ENCODE measurements around the gene RPL35.
A peak's percentile ranks its signal among the peaks of the same experiment; 100 is the strongest.

Gene RPL35

DNA sequence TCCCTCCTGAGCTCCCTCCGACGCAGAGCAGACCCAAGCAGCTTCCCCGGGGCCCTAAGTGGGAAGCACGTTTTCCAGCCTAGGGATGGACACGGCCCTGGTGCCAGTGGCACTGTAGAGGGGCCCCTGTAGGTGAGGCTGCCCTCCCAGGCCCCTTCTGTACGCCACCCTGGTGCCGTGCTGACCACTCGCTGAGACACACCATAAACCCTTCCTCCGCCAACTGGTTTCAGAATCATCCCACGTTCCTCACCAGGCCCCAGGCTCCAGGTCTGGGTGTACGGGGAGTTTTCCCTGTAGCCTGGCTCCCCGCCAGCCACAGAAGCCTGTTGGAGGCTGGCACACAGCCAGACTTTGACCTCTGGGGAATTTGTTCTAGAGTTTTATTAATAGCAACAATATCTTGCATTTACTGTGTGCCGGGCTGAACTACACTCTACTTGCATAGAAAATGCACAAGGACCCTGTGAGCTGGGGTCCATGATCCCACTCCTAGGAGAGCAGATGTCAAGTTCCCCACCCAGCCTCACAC, 26.7 kb downstream of the RPL35 start:
- no peaks in the 10 kb centered on the region for H3K36me3 ChIP-seq
- H3K4me3 ChIP-seq: no peak overlapping the region
- H3K27ac ChIP-seq: peak overlapping the region; percentile 21 to 26
- peaks cover 0 to 4% of the 10 kb centered on the region in 2 donors for H3K27me3 ChIP-seq
- DNase-seq: peak in 1 of 2 donors; percentile 80
- H3K4me1 ChIP-seq: peaks cover 0 to 38% (median 18%) of the 10 kb centered on the region in 4 donors
- H3K9me3 ChIP-seq: no peaks in the 10 kb centered on the region
- intact Hi-C loops (cut with DNase I; ENCODE audit: low total_unique reads): no loop called here
- TF ChIP-seq, protein P1, sequence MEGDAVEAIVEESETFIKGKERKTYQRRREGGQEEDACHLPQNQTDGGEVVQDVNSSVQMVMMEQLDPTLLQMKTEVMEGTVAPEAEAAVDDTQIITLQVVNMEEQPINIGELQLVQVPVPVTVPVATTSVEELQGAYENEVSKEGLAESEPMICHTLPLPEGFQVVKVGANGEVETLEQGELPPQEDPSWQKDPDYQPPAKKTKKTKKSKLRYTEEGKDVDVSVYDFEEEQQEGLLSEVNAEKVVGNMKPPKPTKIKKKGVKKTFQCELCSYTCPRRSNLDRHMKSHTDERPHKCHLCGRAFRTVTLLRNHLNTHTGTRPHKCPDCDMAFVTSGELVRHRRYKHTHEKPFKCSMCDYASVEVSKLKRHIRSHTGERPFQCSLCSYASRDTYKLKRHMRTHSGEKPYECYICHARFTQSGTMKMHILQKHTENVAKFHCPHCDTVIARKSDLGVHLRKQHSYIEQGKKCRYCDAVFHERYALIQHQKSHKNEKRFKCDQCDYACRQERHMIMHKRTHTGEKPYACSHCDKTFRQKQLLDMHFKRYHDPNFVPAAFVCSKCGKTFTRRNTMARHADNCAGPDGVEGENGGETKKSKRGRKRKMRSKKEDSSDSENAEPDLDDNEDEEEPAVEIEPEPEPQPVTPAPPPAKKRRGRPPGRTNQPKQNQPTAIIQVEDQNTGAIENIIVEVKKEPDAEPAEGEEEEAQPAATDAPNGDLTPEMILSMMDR (IDR thresholded peaks at IDR 0.05): no peak

DNA sequence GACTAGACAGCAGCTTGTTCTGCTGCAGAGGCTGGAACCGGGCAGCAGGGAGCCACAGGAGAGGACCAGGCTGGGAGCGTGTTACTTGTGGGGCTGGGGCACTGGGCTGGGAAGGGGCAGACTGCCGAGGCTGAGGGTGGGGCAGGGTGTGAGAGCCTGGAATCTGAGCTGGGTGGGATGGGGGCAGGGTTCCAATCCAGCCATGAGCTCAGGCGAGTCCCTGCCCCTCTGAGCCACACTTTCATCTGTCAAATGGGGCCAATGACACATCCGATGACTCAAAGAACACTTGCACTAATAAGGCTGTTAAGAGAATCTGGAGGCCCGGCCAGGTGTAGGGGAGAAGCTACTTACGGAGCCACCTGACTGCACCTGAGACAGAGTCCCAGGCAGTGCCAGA, 27.2 kb downstream of the RPL35 start:
- H3K27ac ChIP-seq: peak overlapping the region; percentile 21 to 26
- intact Hi-C loops (cut with DNase I; ENCODE audit: low total_unique reads): no loop called here

DNA sequence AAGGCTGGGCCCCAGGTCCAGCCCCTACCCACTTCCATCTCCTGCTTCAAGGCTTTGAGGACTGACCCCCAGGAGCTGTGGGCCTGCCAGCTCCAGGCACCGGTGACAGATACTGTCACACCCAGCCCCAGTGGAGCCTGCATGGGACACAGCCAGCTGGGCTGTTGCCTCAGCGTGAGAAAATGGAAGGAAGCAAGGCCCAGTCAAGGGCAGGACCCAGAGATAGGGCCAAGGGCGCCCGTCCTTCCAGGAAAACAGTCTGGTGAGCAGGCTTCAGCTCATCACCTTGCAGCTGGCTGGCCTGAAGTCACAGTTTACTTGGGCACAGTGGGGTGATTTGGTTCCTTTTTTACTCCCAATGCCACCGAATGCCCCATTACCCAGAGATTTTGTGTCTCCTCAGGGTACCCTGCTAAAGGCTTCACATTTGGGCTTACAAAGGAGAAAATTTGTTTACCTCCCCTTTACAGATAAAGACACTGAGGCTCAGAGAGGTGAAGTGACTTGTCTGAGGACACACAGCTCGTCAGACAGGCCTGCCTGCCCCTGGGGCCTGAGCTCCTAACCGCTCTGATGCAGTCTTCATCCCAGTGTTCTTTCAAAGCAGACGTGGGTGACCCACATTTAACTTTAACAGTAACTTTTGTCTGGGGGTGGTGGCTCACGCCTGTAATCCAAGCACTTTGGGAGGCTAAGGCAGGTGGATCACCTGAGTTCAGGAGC, 30.0 kb downstream of the RPL35 start:
- no peak for DNase-seq
- intact Hi-C loops (cut with DNase I; ENCODE audit: low total_unique reads): no loop called here
- Histone ChIP-seq H3K4me3 (no peak overlapping the region), H3K36me3 (no peaks in the 10 kb centered on the region), H3K27me3 (no peaks in the 10 kb centered on the region), H3K27ac (peak overlapping the region in 1 of 2 donors; percentile 60), H3K4me1 (peaks cover 0 to 38% (median 18%) of the 10 kb centered on the region in 4 donors), H3K9me3 (no peaks in the 10 kb centered on the region)
- TF ChIP-seq, protein P1 (IDR thresholded peaks at IDR 0.05): no peak

More for the DNA sequence above, 27.2 kb downstream of the RPL35 start:
- Histone ChIP-seq H3K9me3 (no peaks in the 10 kb centered on the region), H3K4me3 (no peak overlapping the region), H3K36me3 (no peaks in the 10 kb centered on the region), H3K27me3 (peaks cover 0 to 1% of the 10 kb centered on the region in 2 donors), H3K4me1 (peaks cover 0 to 38% (median 18%) of the 10 kb centered on the region in 4 donors)
- TF ChIP-seq, protein P1 (IDR thresholded peaks at IDR 0.05): no peak
- no peak for DNase-seq

DNA sequence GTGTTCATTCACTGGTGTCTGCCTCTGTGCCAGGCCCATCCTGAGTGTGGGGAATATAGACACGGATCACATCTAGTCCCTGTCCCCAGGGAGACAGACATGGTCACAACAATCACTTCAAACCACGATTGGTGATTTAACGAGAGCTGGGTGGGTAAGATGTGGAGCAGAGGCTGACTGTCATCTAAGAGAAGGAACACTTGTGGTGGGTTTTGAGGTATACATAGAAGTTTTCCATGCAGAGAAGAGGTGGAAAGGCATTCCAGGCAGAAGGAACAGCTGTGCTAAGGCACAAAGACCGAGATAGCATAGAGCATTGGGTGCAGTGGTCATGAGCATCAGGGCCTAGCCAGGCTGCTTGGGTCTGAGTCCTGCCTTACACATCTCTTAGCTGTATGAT, 31.2 kb downstream of the RPL35 start:
- Histone ChIP-seq H3K36me3 (no peaks in the 10 kb centered on the region), H3K9me3 (no peaks in the 10 kb centered on the region), H3K27ac (no peak overlapping the region), H3K27me3 (no peaks in the 10 kb centered on the region), H3K4me3 (no peak overlapping the region), H3K4me1 (peaks cover 0 to 32% (median 18%) of the 10 kb centered on the region in 4 donors)
- no peak for DNase-seq
- intact Hi-C loops (cut with DNase I; ENCODE audit: low total_unique reads): no loop called here
- TF ChIP-seq, protein P1 (IDR thresholded peaks at IDR 0.05): no peak

DNA sequence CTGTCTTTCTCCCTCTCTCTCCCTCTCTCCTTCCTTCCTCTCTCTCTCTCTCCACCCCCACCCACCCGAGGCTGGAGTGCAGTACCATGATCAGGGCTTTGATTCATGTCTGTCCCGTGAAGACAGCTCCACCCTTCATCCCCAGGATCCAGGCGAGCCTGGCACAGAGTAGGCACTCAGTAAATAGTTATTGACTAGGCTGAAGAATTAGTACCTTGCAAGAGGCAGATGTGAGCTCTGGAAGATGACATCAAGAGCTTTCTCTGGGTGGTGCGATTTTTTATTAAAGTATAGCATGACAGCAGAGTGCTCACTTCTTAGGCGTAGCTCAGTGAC, 32.5 kb downstream of the RPL35 start:
- H3K4me1 ChIP-seq: peaks cover 0 to 19% (median 7%) of the 10 kb centered on the region in 4 donors
- H3K36me3 ChIP-seq: no peaks in the 10 kb centered on the region
- no peaks in the 10 kb centered on the region for H3K9me3 ChIP-seq
- TF ChIP-seq, protein P1 (IDR thresholded peaks at IDR 0.05): no peak
- no peak overlapping the region for H3K27ac ChIP-seq
- intact Hi-C loops (cut with DNase I; ENCODE audit: low total_unique reads): no loop called here
- H3K4me3 ChIP-seq: no peak overlapping the region
- DNase-seq: no peak
- H3K27me3 ChIP-seq: no peaks in the 10 kb centered on the region

Data from tibial artery (tissue), 4 donors.